ENCODE measurements around the gene ZNF148.

Gene ZNF148

DNA sequence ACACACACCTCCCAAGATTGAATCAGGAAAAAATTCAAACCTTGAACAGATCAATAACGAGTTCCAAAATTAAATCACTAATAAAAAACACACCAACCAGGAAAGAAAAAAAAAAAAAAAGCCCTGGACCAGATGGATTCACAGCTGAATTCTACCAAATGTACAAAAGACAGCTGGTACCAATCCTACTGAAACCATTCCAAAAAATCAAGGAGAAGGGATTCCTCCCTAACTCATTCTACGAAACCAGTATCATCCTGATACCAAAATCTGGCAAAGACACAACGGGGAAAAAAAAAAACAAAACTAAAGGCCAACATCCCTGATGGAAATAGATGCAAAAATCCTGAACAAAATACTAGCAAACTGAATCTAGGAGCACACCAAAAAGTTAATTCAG is 108.2 kb downstream of the ZNF148 start:
- no peak for FAIRE-seq

DNA sequence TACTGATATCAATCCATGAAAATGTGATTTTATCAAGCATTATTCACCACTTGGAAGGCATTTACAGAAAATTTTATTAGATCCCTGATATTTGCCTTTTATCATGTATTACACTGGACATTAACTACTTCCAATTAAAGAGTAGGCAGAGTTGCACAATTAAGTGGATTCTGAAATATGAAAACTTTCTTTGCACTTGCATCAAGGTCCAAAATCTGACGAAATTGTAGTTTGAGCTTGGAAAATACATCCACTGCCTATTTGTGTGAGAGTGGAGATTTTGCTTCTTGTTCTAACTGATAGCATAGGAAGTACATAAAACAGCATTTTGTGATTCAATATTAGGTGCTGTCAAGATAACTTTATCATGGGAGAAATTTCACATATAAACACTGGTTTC is 113.0 kb downstream of the ZNF148 start:
- no peak for FAIRE-seq

DNA sequence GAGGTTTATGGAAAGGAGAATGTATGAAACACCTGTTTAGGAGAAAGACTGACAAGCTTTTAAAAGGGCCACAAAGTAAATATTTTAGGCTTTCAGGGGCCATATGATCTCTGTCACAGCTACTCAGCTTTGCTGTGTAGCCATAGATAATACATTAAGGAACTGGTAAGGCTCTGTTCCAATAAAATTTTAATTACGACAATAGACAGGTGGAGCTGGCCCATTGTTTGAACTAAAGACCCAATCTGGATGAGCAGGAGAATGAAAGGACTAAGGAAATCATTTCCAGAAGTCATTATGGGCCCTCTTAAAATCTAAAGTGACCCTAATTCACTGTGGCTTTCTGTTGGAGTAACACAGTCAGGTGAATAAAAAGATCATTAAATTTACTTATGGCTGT is 114.1 kb downstream of the ZNF148 start:
- no peak for FAIRE-seq

GRCh38 chr3:125260158-125260557 is 115.0 kb downstream of the ZNF148 start:
- FAIRE-seq: no peak

GRCh38 chr3:125257536-125257935 is 117.6 kb downstream of the ZNF148 start:
- FAIRE-seq: no peak

DNA sequence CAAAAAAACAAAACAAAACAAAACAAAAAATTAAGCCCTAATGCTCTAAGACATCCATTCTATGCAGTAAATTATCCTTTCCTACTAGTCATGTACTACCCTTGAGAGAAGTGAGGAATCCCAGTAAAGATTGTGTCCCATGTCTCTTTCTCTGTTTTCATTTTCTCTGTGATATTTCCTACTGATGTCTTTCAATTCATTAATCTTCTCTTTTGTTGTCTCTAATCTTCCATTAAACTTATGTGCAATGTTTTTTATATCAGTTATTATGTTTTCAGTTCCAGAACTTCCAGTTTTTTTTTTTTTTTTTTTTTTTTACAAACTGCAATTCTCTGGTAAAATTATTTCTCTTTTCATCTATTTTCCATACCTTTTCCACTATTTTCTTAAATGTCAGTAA is 118.5 kb downstream of the ZNF148 start:
- FAIRE-seq: no peak

DNA sequence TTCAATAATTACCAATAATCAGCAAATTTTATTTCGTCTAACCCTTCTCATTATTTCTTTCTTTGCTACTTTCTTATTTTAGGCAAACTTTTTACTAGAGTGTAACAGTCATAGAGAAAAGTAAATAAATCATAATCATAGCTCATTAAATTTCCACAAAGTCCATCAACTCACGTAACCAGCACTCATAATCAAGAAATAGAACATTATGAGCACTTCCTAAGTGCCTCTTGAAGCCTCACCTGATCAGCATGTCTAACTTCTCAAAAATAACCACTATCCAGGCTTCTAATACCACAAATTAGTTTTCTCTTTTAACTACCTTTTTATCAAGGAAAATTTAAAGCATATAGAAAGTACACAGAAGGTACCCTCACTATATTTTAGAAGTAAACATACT is 124.2 kb downstream of the ZNF148 start:
- FAIRE-seq: no peak

GRCh38 chr3:125246237-125246636 is 128.9 kb downstream of the ZNF148 start:
- FAIRE-seq: no peak

DNA sequence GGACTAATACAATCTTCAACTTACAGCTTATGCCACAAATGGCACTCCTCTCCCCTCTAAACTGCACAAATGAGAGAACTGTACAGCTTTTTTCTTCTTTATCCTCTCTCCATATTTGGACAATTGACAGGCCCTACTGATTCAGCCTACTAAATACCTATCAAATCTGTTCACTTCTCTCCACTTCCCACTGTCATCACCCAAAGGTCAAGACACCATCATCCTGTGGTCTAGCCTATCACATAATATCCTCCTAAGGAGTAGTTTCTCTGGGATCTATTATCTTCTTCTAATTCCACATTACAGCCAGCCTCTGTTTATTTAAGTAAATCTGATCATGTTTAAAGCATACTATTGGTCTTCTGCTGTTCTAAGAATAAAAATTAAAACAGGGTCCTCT is 129.6 kb downstream of the ZNF148 start:
- FAIRE-seq: no peak

DNA sequence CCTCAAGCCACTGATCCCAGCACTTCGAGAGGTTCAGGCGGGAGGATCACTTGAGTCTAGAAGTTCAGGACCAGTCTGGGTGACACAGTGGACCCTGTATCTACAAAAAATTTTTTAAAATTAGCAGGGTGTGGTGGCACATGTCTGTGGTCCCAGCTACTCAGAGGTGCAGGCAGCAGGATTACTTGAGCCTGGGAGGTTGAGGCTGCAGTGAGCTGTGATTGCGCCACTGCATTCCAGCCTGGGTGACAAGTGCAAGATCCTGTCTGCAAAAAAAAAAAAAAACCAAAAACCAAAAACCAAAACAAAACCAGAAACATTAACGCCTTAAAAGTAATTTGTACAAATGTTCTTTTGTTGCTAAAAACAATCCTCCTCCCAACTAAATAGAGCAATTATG is 134.6 kb downstream of the ZNF148 start:
- FAIRE-seq: no peak

- FAIRE-seq: no peak
Measured at GRCh38 chr3:125239266-125239665, 135.9 kb downstream of the ZNF148 start.

DNA sequence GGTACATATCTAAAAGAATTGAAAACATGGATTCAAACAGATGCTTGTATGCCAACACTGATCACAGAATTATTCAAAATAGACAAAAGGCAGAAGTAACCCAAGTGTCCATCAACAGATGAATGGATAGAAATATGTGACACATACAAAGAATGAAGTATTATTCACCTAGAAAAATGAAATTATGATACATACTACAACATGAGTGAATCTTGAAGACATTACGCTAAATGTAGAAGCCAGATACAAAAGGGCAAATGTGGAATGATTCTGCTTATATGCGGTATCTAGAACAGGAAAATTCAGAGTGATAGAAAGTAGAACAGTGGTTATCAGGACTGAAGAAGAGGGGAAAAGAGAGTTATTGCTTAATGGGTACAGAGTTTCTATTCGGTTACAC is 136.4 kb downstream of the ZNF148 start:
- no peak for FAIRE-seq

- no peak for FAIRE-seq
Measured at GRCh38 chr3:125236331-125236903, 138.7 kb downstream of the ZNF148 start.

DNA sequence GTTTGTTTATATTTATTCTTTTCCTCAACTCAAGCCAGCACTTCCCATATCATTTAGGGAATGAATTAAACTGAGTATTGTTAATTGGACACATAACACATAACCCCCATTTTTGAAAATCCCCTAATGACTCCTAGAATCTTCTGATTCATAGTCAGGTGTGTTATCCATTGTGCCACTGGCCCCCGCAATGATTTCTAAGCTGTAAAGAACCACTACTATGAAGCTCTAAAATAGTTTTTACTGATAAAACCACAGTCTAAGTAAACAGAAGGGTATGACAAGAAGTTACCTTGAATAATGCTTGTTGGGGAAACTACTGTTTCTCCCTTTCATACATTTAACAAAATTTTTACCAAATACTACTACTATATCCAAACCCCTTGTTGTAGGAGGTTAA is 140.3 kb downstream of the ZNF148 start:
- no peak for FAIRE-seq

GRCh38 chr3:125232401-125232800 is 142.7 kb downstream of the ZNF148 start:
- FAIRE-seq: no peak

- FAIRE-seq: no peak
Measured at GRCh38 chr3:125231895-125232294, 143.2 kb downstream of the ZNF148 start.

DNA sequence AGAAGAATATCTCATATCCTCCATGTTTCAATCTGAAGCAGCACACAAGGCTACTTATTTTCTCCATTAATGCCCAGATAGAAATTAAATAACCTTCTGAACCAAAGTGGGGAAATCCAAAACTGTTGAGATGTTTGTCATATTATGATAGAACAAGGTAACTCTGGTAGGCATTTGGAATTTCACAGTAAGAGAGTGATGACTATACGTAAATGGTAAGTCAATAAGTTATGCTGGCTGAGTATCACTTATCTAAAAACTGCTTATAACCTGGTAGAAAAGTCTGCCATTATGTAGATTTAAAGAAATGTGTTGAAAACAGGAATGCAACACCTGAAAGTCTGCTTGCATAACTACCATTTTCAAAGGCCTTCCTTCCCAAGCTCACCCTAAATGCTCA is 145.4 kb downstream of the ZNF148 start:
- no peak for FAIRE-seq

DNA sequence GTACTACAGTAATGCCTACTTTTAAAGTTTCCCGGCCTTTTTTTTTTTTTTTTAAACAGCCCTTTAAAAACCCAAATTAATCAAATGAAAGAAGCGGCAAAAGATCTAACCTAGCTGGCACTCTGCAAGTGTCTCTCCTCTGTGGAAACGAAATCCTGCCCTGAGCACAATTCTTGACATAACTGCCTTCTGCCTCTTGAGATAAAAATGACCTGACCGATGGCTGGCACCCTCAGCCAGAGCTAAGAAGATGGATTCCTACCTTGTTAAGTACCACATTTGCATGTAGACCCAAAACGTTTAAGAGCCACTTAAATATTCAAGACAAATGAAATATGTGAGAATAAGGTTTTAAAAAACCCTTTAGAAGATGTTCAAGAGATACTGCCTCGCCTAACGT is 146.0 kb downstream of the ZNF148 start:
- no peak for FAIRE-seq

GRCh38 chr3:125221831-125222230 is 153.3 kb downstream of the ZNF148 start:
- no peak for FAIRE-seq

GRCh38 chr3:125220727-125221429 is 154.2 kb downstream of the ZNF148 start:
- FAIRE-seq: no peak

- FAIRE-seq: no peak
Measured at GRCh38 chr3:125220183-125220582, 154.9 kb downstream of the ZNF148 start.

DNA sequence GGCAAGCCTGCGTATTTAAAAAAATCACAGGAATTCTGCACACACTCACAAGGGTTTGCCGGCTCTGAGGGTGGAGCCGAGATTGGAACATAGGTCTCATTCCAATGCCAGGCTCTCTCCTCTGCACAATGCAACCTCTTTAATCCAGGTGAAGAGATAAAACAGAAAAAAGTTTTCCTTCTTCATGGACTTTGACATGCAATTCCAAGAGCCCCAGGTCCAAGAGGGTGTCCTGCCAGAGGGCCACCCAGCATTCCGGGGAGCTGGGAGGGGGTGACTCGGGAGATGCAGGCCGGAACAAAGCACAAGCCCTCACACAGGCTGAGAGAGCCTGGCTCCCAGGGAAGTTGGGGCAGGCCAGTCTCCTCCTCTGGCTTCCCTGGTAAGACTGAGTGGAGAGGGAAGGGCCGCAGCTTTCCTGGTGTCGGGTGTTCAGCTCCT is 155.8 kb downstream of the ZNF148 start:
- no peak for FAIRE-seq

DNA sequence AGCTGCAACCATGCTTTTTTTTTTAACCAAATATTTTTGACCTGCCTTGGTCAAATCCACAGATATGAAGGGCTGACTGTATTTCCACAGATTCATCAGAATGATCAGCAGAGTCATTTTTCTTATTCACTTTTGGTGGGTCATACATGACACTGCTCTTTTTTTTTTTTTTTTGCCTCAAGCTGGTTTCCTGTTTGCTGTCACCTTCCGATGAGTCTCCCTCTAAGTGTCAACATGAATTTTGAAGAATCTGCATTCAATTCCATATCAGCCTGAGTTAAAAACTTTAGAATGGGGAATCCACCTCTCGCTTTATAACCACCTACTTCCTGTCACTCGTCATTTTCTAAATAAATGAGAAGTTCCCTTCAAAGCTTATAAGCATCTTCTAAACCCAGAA is 160.4 kb downstream of the ZNF148 start:
- no peak for FAIRE-seq

DNA sequence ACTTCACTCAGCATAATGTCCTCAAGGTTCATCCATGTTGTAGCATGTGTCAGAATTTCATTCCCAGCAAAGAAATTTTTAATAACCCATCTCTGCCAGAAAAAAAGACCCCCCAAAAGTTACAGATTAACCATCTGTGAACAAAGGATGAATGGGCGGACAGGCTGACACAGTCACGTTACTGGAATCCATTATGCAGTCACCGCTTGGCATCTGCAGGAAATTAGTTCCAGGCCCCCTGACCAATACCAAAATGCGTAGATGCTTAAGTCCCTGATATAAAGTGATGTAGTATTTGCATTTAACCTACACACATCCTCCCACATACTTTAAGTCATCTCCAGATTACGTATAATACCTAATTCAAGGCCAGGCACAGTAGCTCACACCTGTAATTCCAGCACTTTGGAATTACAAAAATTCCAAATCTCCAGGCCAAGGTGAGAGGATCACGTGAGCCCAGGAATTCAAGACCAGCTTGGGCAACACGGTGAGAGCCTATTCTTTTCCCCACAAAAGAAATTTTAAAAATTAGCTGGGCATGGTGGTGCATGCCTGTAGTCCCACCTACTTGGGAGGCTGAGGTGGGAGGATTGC is 161.1 kb downstream of the ZNF148 start:
- no peak for FAIRE-seq

- no peak for FAIRE-seq
Measured at GRCh38 chr3:125213364-125213755, 161.8 kb downstream of the ZNF148 start.

Data from TTC549 (cell line).